Endothelial cell of umbilical vein (primary cell): ENCODE measurements around the gene CD93. TPM values are rescaled to one million over a fixed set of nuclear protein-coding genes. Genes with fewer than 3 reads are reported as not detected.

ENCODE experiments used
- BruUV-seq: library from RNA; stranded (reverse); fragments of 400-500 nt; replicated peaks from 2 replicates; lab custom pipeline; 2021; lab: Mats Ljungman, UMichigan
- CTCF ChIA-PET: fragments of 300-600, 350-600 bp; sonication (Branson Sonifier 250); formaldehyde crosslinking; loops from one replicate; lab custom pipeline; 2021; ENCODE audit warnings: antibody characterized with exemption, inconsistent platforms; lab: Charles Lee
- POLR2A ChIA-PET: fragments of 300-600, 350-600 bp; sonication (Branson Sonifier 250); formaldehyde crosslinking; loops from one replicate; lab custom pipeline; 2021; ENCODE audit warnings: antibody characterized with exemption, inconsistent platforms; lab: Charles Lee
- DNase-seq: peaks from one replicate; pipeline ENCODE4 v3.0.0-alpha.2; 2011; ENCODE audit warnings: low read depth, low spot score
- FAIRE-seq: peaks from 2 replicates; lab custom pipeline; 2011; peaks lifted over from hg19 to GRCh38; lab: Jason Lieb, UNC
- H2AFZ ChIP-seq: 2 replicates; pipeline ENCODE4 v1.6.0; 2012; ENCODE audit warnings: low read depth, low read length, control low read depth, inconsistent platforms
- H3K27ac ChIP-seq: 2 replicates; pipeline ENCODE4 v1.5.1; 2011; ENCODE audit warnings: low read depth, mild to moderate bottlenecking, control low read depth, low read length, moderate library complexity; ENCODE audit not compliant: insufficient read depth
- H3K27me3 ChIP-seq, 2 experiments: 2 replicates each; pipeline versions ENCODE4 v1.6.0 to v1.6.1; 2011; ENCODE audit warnings: low read length in 2 of 2, mixed read lengths in 1 of 2; ENCODE audit not compliant: control insufficient read depth in 2 of 2, insufficient read depth in 2 of 2
- H3K36me3 ChIP-seq, 2 experiments: 2 replicates in 1 of 2; 3 replicates in 1 of 2; pipeline ENCODE4 v1.5.1; 2011; ENCODE audit warnings: low read length in 2 of 2, mild to moderate bottlenecking in 1 of 2, moderate library complexity in 1 of 2; ENCODE audit not compliant: control insufficient read depth in 2 of 2, insufficient read depth in 2 of 2; ENCODE audit errors: extremely low read depth in 1 of 2
- H3K4me1 ChIP-seq: 3 replicates; pipeline ENCODE4 v1.5.1; 2011; ENCODE audit warnings: mild to moderate bottlenecking, low read length; ENCODE audit not compliant: control insufficient read depth, insufficient read depth; ENCODE audit errors: extremely low read depth
- H3K4me2 ChIP-seq: 2 replicates; pipeline ENCODE4 v1.6.1; 2011; ENCODE audit warnings: low read length, control low read depth, mixed read lengths; ENCODE audit not compliant: insufficient read depth
- H3K4me3 ChIP-seq, 3 experiments: fragments of 200-600 bp in 1 of 3; sonication (generic), shearing (Covaris generic) in 1 of 3; replicated peaks in 1 of 3; 2 replicates each; pipeline ENCODE4 v1.5.1; 2011 to 2016; ENCODE audit warnings: control low read depth in 3 of 3, low read length in 3 of 3, mild to moderate bottlenecking in 2 of 3, inconsistent platforms in 1 of 3, low read depth in 1 of 3, moderate library complexity in 1 of 3; ENCODE audit not compliant: insufficient read depth in 1 of 3
- H3K79me2 ChIP-seq: 2 replicates; pipeline ENCODE4 v1.6.0; 2012; ENCODE audit warnings: low read length, inconsistent platforms; ENCODE audit not compliant: control insufficient read depth, insufficient read depth
- H3K9ac ChIP-seq: replicated peaks from 2 replicates; pipeline ENCODE3; 2011; ENCODE audit warnings: low read length, control low read depth; ENCODE audit not compliant: insufficient read depth; ENCODE audit errors: extremely low read depth
- H3K9me1 ChIP-seq: replicated peaks from 3 replicates; pipeline ENCODE4 v1.6.0; 2011; ENCODE audit warnings: mild to moderate bottlenecking, low read length; ENCODE audit not compliant: control insufficient read depth, insufficient read depth; ENCODE audit errors: extremely low read depth
- H3K9me3 ChIP-seq: replicated peaks from 2 replicates; pipeline ENCODE4 v1.5.1; 2012; ENCODE audit warnings: low read length, inconsistent platforms; ENCODE audit not compliant: control insufficient read depth, insufficient read depth
- H4K20me1 ChIP-seq: replicated peaks from 2 replicates; pipeline ENCODE3; 2011; ENCODE audit warnings: mild to moderate bottlenecking, low read length; ENCODE audit not compliant: control insufficient read depth, insufficient read depth; ENCODE audit errors: extremely low read depth
- CTCF ChIP-seq, 2 donors: IDR thresholded peaks; 1 replicate in 1 of 2; 2 replicates in 1 of 2; pipeline ENCODE4 v1.5.1; 2011; ENCODE audit warnings: low read length in 2 of 2, mild to moderate bottlenecking in 2 of 2, moderate library complexity in 2 of 2, control low read depth in 1 of 2, inconsistent platforms in 1 of 2, low read depth in 1 of 2; ENCODE audit not compliant: insufficient read depth in 1 of 2; ENCODE audit errors: extremely low read depth in 1 of 2
- EZH2 ChIP-seq: IDR thresholded peaks from 2 replicates; pipeline ENCODE4 v1.6.1; 2012; ENCODE audit warnings: borderline replicate concordance, low read depth, mild to moderate bottlenecking, moderate library complexity, low read length, inconsistent platforms; ENCODE audit not compliant: severe bottlenecking
- FOS ChIP-seq: IDR thresholded peaks from 2 replicates; pipeline ENCODE4 v1.6.1; 2011; ENCODE audit warnings: mild to moderate bottlenecking, low read length, moderate library complexity, borderline replicate concordance; ENCODE audit not compliant: insufficient read depth
- GATA2 ChIP-seq: IDR thresholded peaks from 2 replicates; pipeline ENCODE4 v1.7.0; 2011; ENCODE audit warnings: low read depth, mild to moderate bottlenecking, moderate library complexity, mixed read lengths, low read length; ENCODE audit not compliant: insufficient read length, insufficient read depth
- JUN ChIP-seq: IDR thresholded peaks from 2 replicates; pipeline ENCODE4 v1.6.1; 2011; ENCODE audit warnings: borderline replicate concordance, low read depth; ENCODE audit not compliant: insufficient read length, insufficient read depth
- MYC ChIP-seq: IDR thresholded peaks from one replicate; pipeline ENCODE4 v1.6.1; 2011; ENCODE audit warnings: mild to moderate bottlenecking, low read depth, low read length
- POLR2A ChIP-seq: IDR thresholded peaks from 2 replicates; pipeline ENCODE4 v1.6.1; 2012; ENCODE audit warnings: low read depth, mild to moderate bottlenecking, control low read depth, low read length
- POLR2AphosphoS5 ChIP-seq: IDR thresholded peaks from 2 replicates; pipeline ENCODE4 v1.6.1; 2012; ENCODE audit warnings: low read depth, mild to moderate bottlenecking, control low read depth, low read length, moderate library complexity; ENCODE audit not compliant: insufficient read depth
- dilution Hi-C: fragments of 300-500 bp; cut with MboI; formaldehyde crosslinking; loops from one replicate; pipeline ENCODE4 v1.15.0; 2019; ENCODE audit warnings: low sequenced_read_pairs; ENCODE audit not compliant: extremely low pct_ligation_motif_present
- intact Hi-C: fragments of 100-400 bp; cut with micrococcal nuclease; formaldehyde crosslinking; loops from one replicate; pipeline ENCODE4 v1.10.0; 2022
- polyA plus RNA-seq, 4 experiments: library from polyadenylated mRNA; depleted of rRNA in 3 of 4; stranded (reverse) in 3 of 4; unstranded in 1 of 4; fragments of >200 nt; gene quantifications; 2 replicates each; pipeline versions ENCODE4 v1.2.1 to v1.2.3, GENCODE V29; 2011 to 2012; ENCODE audit warnings: missing spikeins in 1 of 4
- total RNA-seq: library from RNA; stranded (reverse); gene quantifications from 2 replicates; pipeline ENCODE4 v1.2.3, GENCODE V29; 2021
- TF ChIP-seq, protein P1 (sequence below): IDR thresholded peaks from 2 replicates; pipeline ENCODE4 v1.6.1; 2011; ENCODE audit not compliant: insufficient read depth, insufficient read length

The CD93 gene
- total and polyA plus RNA-seq, 2 donors (not counting 3 experiments of a cell fraction or from before 2014, with no cell fraction given): 180 to 413 TPM

DNA sequence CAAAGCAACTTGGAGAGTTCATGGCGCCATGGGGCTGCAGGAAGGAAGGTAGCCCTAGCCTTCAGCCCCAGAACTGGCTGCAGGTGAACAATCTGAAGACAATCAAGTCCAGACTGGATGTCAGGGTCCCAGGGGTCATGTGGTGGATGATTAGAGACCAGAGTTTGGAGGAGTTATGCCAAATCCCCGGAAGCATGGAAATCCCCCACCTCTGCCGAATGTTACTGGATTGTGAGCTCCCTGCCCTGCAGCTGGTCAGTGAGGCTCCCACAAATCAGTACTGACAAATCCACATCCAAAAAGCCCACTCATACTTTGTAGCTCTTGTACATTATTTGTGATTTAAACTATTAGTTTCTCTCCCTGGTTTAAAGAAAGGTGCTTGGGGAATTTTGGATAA lies 21.3 kb upstream of the CD93 start:
- Histone ChIP-seq H3K36me3 (no peaks in the 10 kb centered on the region), H3K79me2 (no peaks in the 10 kb centered on the region), H3K9ac (no peak overlapping the region), H3K27ac (no peak overlapping the region), H3K27me3 (no peaks in the 10 kb centered on the region), H3K4me3 (no peak overlapping the region), H2AFZ (no peak overlapping the region), H3K4me1 (peaks cover 44% of the 10 kb centered on the region), H4K20me1 (no peaks in the 10 kb centered on the region), H3K4me2 (no peak overlapping the region), H3K9me1 (no peaks in the 10 kb centered on the region), H3K9me3 (no peaks in the 10 kb centered on the region)
- FAIRE-seq (no peak), DNase-seq (no peak)
- ChIA-PET POLR2A (interaction anchor here (1.7 to 2.4 kb wide), 2 partner anchors 22 to 24 kb away, joined by 6 to 20 read pairs; partner anchors contain the start of gene CD93), CTCF (interaction anchor here (0.7 to 3.2 kb wide), 13 partner anchors 12 to 416 kb away, joined by 3 to 36 read pairs (median 12); partner anchors contain the start of gene CD93)
- dilution Hi-C loops: no loop called here
- TF ChIP-seq FOS (no peak), CTCF (IDR thresholded peaks at IDR 0.05; ENCODE audit: extremely low read depth in 1 of 2, insufficient read depth in 1 of 2, low read depth in 1 of 2, low read length in 2 of 2) (no peak)
- intact Hi-C loops: no loop called here
- no TSS peak for BruUV-seq

- intact Hi-C loops: loop anchor here (1.0 kb wide), 5 partner anchors 20 to 73 kb away; partner anchors contain the start of gene CD93
- POLR2A ChIA-PET: interaction anchor here (0.9 to 2.4 kb wide), 5 partner anchors 14 to 39 kb away, joined by 3 to 20 read pairs (median 4); partner anchors contain the start of gene CD93
- peak overlapping the region; percentile 57 for H3K9ac ChIP-seq
- no peaks in the 10 kb centered on the region for H3K79me2 ChIP-seq
- H3K9me1 ChIP-seq: no peaks in the 10 kb centered on the region
- peak; percentile 93 for DNase-seq
- H3K9me3 ChIP-seq: no peaks in the 10 kb centered on the region
- H2AFZ ChIP-seq: no peak overlapping the region
- peak overlapping the region; percentile 70 for H3K27ac ChIP-seq
- no TSS peak for BruUV-seq
- dilution Hi-C loops: no loop called here
- CTCF ChIA-PET: interaction anchor here (0.6 to 3.2 kb wide), 26 partner anchors 9 to 415 kb away, joined by 3 to 36 read pairs (median 5); partner anchors contain the start of genes CD93 and NXT1
- H3K27me3 ChIP-seq: no peaks in the 10 kb centered on the region
- no peak overlapping the region for H3K4me3 ChIP-seq
- no peaks in the 10 kb centered on the region for H3K36me3 ChIP-seq
- H3K4me1 ChIP-seq: peaks cover 52% of the 10 kb centered on the region
- peak; percentile 63 for TF ChIP-seq POLR2AphosphoS5
- TF ChIP-seq CTCF (IDR thresholded peaks at IDR 0.05; ENCODE audit: extremely low read depth in 1 of 2, insufficient read depth in 1 of 2, low read depth in 1 of 2, low read length in 2 of 2): peak; percentile 27 to 39
- TF ChIP-seq POLR2A: peak; percentile 17
- TF ChIP-seq GATA2: no peak
- TF ChIP-seq MYC: no peak
- TF ChIP-seq, protein P1, sequence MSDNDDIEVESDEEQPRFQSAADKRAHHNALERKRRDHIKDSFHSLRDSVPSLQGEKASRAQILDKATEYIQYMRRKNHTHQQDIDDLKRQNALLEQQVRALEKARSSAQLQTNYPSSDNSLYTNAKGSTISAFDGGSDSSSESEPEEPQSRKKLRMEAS: no peak
- TF ChIP-seq JUN: peak; percentile 58
- no peak for TF ChIP-seq EZH2
- TF ChIP-seq FOS: no peak
- H3K4me2 ChIP-seq: no peak overlapping the region
- FAIRE-seq: peak; percentile 97
- no peaks in the 10 kb centered on the region for H4K20me1 ChIP-seq
Measured at GRCh38 chr20:23106271-23106851, 20.2 kb upstream of the CD93 start.
